Ureter (tissue), 1 donor: ENCODE data around the gene CDK3. TPM values are rescaled to one million over a fixed set of nuclear protein-coding genes. Genes with fewer than 3 reads are reported as not detected.

Source experiments
- DNase-seq: peaks from one replicate; pipeline ENCODE4 v3.0.0-alpha.2; 2020; ENCODE audit warnings: low spot score
- total RNA-seq: library from RNA; stranded (reverse); gene quantifications from one replicate; pipeline ENCODE4 v1.2.4, GENCODE V29; 2023
- donor health status: DM: yes; HTN: yes; CAD: no.

The CDK3 gene
- total RNA-seq, 1 donor from 2014 or later: 10.7 TPM

GRCh38 chr17:76014100-76014924 is 13.7 kb downstream of the CDK3 start:
- peak; percentile 70 for DNase-seq

GRCh38 chr17:76014925-76015261 is 14.2 kb downstream of the CDK3 start:
- DNase-seq: no peak

- no peak for DNase-seq
Measured at GRCh38 chr17:76017481-76018339, 17.1 kb downstream of the CDK3 start.

DNA sequence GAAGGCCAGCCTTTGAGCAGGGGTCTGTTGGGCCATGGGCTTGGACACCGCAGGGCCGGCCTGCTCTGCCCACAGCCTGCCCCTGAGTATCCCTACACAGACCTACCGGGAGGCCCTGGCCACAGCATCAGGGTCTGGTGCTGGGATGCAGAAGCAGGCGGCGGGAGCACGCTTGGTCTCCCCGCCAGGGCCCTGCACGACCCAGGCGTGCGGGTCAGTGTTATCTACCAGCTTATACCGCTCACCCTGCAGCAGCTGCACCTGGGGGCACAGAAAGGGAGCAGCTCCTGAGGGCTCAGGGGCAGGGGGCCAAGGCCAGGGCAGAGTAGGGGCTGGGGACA is 17.7 kb downstream of the CDK3 start:
- DNase-seq: no peak

DNA sequence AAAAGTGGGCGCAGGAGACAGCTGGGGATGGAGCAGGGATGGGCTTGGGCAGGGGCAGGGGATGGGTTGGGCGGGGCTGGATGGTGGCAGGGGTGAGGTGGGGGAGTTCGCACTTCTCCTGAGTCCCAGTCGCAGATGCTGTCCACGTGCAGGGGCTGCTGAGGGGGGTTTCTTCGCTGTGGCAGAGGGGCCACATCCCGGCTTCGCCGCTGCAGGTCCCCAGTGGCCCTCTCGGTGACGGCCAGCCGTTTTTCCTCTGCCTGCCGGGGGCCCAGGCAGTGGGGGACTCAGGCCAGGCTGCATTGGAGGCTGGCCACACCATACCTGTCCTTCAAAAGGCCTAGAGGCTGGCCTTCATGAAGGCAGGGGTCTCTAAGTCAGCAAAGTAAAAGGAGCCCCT is 18.1 kb downstream of the CDK3 start:
- DNase-seq: no peak

- no peak for DNase-seq
Measured at GRCh38 chr17:76019833-76020467, 19.3 kb downstream of the CDK3 start.

GRCh38 chr17:76022285-76022684 is 21.6 kb downstream of the CDK3 start:
- no peak for DNase-seq

DNA sequence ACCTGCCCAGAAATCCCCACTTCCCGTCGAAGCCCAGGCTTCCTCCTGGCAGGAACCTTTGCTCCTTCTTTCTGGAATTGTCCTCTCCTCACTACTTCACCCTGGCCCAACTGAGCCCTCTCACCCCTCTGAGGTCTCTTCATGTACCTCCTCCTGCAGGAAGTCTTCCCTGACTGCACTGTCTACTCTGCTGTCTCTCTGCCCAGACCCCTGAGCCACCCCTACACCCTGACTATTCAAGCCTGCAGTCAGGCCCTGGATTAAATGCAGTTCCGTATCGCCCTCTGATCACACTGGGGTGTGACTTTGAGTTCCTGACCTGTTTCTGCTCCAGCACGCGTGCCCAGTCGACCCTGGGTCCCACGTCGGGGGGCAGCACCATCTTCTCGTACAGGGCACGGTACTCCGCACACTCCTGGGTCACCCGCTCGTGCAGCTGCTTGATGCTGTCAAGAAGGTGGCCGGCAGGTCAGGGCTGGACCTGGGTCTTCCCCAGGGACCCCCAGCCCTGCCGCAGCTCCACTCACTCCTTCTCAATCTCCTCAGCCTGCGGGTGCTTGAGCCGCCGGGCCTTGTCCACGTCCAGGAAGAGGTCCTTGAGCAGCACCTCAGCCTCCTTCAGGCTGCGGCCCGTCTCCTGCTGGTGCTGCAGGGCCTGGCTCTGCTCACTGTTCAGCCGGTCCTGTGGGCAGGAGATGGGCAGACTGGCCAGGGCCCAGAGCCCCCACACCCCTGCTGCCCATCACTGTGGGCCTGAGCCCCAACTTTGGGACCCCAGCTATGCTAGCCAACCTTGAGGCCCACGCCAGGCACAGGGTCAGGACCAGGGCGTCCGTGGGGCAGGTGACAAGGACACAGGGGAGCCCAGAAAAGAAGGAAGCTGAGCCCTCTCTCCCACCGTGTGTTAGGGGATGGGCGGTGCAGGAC is 22.6 kb downstream of the CDK3 start:
- no peak for DNase-seq

DNA sequence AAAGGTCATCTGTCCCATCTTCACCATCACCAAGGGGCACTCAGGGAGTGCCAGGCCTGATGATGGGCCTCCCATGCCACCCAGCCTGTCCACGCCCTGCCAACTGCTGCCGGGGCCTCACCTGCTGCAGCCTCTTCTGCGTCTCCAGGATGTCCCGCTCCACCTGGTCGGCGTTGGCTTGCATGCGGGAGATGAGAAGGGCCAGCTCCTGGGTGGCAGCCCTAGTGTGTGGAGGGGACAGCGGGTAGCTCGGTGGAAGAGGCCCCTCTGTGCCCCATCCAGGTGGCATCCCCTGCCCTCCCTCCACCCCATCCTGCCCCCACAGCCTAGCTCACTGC is 23.2 kb downstream of the CDK3 start:
- no peak for DNase-seq

GRCh38 chr17:76024353-76024752 is 23.7 kb downstream of the CDK3 start:
- no peak for DNase-seq

- no peak for DNase-seq
Measured at GRCh38 chr17:76025294-76025693, 24.6 kb downstream of the CDK3 start.

- no peak for DNase-seq
Measured at GRCh38 chr17:76026714-76027158, 26.1 kb downstream of the CDK3 start.

- DNase-seq: peak; percentile 92
Measured at GRCh38 chr17:76027159-76027839, 26.6 kb downstream of the CDK3 start, which contains the start of gene EVPL. Gene EVPL (minus strand): TSS chr17:76027306. CDS start chr17:76027198, 108 bp downstream.

GRCh38 chr17:76032073-76032779 is 31.6 kb downstream of the CDK3 start:
- DNase-seq: no peak

- no peak for DNase-seq
Measured at GRCh38 chr17:76032780-76033108, 32.1 kb downstream of the CDK3 start.

- no peak for DNase-seq
Measured at GRCh38 chr17:76033139-76033538, 32.5 kb downstream of the CDK3 start.

- no peak for DNase-seq
Measured at GRCh38 chr17:76034428-76035350, 34.0 kb downstream of the CDK3 start.

DNA sequence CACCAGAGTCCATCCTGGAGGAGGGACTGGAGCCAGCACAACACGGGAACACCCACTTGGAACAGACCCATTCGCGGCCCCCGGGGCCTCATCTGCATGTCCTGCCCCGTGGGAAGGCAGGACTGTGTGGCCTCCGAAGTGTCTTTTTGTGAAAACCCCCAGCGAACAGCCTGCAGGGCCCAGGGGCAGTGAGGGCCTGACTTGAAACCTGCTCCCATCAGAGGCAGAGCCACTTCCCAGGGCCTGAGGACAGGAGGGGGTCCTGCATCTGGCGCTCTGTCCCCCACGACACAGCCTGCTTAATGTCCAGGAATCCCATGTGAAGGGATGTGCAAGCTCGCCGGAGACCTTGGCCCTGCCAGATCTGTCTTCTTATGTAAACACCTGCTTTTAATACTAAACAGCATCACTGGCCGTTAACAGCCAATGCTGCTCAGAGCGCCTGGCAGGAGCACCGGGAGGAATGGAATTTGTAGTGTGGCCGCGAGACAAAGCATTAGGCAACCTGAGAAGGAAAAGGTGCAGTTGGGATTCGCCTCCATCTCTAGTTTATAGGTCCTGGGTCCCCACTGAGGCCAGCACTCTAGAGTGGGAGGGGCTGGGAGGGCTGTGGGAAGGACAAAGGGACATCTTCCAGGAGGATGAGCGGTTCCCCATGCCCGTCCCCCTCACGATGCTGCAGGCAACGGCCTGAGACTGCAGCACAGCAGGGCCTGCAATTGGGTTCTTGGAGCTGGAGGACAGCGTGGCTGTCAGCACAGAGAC is 36.0 kb downstream of the CDK3 start:
- DNase-seq: no peak

GRCh38 chr17:76038050-76038449 is 37.4 kb downstream of the CDK3 start:
- no peak for DNase-seq
